ENCODE measurements around the gene NLRC4.

NLRC4 gene

DNA sequence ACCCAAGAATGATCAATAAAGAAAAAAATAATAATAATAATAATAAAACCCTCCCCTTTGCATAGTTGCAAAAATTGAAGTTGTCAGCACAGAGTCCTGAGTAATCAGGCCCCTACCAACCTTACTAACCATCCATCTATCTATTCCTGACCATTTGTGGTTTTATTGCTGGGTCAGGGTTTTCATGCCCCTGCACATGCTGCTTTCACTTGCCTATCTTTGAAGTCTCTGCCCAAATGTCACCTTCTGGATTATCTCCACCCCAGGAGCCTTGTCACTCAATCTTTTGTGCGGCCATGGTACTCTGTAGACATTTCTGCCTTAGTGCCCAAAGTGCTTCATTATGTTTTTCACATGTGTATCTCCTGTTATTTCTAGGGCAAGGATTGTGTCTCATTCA, 63.9 kb downstream of the NLRC4 start:
- no peak overlapping the region for H3K4me3 ChIP-seq (replicated peaks; ENCODE audit: low read depth, low read length)
- TF ChIP-seq, protein P1, sequence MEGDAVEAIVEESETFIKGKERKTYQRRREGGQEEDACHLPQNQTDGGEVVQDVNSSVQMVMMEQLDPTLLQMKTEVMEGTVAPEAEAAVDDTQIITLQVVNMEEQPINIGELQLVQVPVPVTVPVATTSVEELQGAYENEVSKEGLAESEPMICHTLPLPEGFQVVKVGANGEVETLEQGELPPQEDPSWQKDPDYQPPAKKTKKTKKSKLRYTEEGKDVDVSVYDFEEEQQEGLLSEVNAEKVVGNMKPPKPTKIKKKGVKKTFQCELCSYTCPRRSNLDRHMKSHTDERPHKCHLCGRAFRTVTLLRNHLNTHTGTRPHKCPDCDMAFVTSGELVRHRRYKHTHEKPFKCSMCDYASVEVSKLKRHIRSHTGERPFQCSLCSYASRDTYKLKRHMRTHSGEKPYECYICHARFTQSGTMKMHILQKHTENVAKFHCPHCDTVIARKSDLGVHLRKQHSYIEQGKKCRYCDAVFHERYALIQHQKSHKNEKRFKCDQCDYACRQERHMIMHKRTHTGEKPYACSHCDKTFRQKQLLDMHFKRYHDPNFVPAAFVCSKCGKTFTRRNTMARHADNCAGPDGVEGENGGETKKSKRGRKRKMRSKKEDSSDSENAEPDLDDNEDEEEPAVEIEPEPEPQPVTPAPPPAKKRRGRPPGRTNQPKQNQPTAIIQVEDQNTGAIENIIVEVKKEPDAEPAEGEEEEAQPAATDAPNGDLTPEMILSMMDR (IDR thresholded peaks at IDR 0.05; ENCODE audit: low read length, missing control alignments) = no peak
- DNase-seq (ENCODE audit: low read depth) = no peak

DNA sequence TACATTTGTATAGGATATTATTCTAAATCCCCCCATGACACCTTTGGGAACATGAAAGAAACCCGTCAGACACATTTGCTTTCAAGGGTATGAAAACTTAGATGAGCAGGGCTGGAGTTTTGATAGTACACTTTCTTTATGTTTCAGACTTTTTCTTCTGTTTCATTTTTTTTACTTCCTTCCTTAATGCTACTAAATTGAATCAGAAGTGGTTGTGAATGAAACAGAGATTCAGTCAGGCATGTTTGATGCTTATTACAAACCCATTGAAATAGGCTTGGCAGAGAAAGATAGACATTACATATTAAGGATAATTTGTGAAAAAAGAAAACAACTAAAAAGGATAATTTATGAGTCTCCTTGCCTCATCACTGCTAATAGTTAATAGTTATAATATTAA, 72.3 kb downstream of the NLRC4 start:
- TF ChIP-seq, protein P1 (IDR thresholded peaks at IDR 0.05; ENCODE audit: low read length, missing control alignments) = no peak
- no peak overlapping the region for H3K4me3 ChIP-seq (replicated peaks; ENCODE audit: low read depth, low read length)
- DNase-seq (ENCODE audit: low read depth) = no peak

DNA sequence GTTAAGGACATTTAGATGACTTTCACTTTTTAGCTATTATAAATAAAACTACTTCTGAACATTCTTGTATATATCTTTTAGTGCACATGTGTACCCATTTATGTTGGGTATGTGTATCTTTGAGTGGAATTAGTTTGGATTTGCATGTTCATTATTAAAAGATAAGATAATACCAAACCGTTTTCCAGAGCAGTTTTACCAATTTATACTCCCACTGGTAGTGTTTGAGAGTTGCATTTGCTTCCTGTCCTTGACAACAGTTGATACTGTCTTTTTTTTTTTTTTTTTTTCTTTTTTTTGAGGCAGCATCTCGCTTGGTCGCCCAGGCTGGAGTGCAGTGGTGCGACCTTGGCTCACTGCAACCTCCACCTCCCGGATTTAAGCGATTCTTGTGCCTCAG, 75.7 kb downstream of the NLRC4 start:
- H3K4me3 ChIP-seq (replicated peaks; ENCODE audit: low read depth, low read length) = no peak overlapping the region
- no peak for DNase-seq (ENCODE audit: low read depth)
- TF ChIP-seq, protein P1 (IDR thresholded peaks at IDR 0.05; ENCODE audit: low read length, missing control alignments) = no peak

DNA sequence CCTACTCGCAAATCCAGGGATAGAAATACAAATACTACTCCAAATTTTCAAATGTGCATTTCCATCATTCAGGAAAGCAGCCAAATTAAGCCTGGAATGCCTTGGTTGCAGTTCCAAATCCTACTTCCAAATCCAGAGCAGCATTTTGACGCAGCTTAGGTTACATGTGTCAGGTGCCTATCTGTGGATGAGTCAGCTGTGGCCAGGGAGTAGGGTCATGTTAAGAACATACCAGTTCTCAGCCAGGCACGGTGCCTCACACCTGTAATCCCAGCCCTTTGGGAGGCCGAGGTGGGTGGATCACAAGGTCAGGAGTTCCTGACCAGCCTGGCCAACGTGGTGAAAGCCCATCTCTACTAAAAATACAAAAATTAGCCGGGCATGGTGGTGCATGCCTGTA, 82.0 kb downstream of the NLRC4 start:
- no peak overlapping the region for H3K4me3 ChIP-seq (replicated peaks; ENCODE audit: low read depth, low read length)
- DNase-seq (ENCODE audit: low read depth) = no peak

More for the DNA sequence above, 82.0 kb downstream of the NLRC4 start:
- TF ChIP-seq, protein P1 (IDR thresholded peaks at IDR 0.05; ENCODE audit: low read length, missing control alignments) = no peak
